Ramos (cell line): Measurements from ENCODE around the gene PIGW.

Experiments
- in situ Hi-C: fragments of 300-500 bp; cut with MboI; formaldehyde crosslinking; loops from one replicate; pipeline ENCODE4 v1.14.3; 2022; ENCODE audit warnings: low sequenced_read_pairs; ENCODE audit not compliant: unreplicated experiment

PIGW gene

GRCh38 chr17:36534840-36535668 lies at the start of gene PIGW, which contains the start of gene MYO19:
Gene PIGW (plus strand): TSS chr17:36534987. CDS start chr17:36537102, 2,115 bp downstream.
Gene MYO19 (minus strand): TSS chr17:36534868. CDS start chr17:36532538, 2,330 bp downstream.
- in situ Hi-C loops: no loop called here

GRCh38 chr17:36485027-36485426 lies 49.8 kb upstream of the PIGW start:
- in situ Hi-C loops: loop anchor here (10.0 kb wide), 1 partner anchor 510 kb away; no protein-coding TSS in a partner anchor

GRCh38 chr17:36485805-36486203 lies 49.0 kb upstream of the PIGW start:
- in situ Hi-C loops: loop anchor here (10.0 kb wide), 1 partner anchor 511 kb away; no protein-coding TSS in a partner anchor

- in situ Hi-C loops: loop anchor here (10.0 kb wide), 1 partner anchor 512 kb away; no protein-coding TSS in a partner anchor
These were observed 48.3 kb upstream of the PIGW start, which contains the start of gene ZNHIT3 for GRCh38 chr17:36486204-36487194. Gene ZNHIT3 (plus strand): TSS chr17:36486681. CDS start chr17:36486700, 19 bp downstream.

- in situ Hi-C loops: no loop called here
These were observed 40.8 kb upstream of the PIGW start for GRCh38 chr17:36493956-36494355.

GRCh38 chr17:36494674-36495073 lies 40.1 kb upstream of the PIGW start:
- in situ Hi-C loops: no loop called here

- in situ Hi-C loops: no loop called here
These were observed 39.7 kb upstream of the PIGW start for GRCh38 chr17:36495076-36495578.

- in situ Hi-C loops: no loop called here
These were observed 38.6 kb upstream of the PIGW start for GRCh38 chr17:36496018-36496789.

GRCh38 chr17:36498155-36498554 lies 36.6 kb upstream of the PIGW start:
- in situ Hi-C loops: no loop called here

GRCh38 chr17:36498560-36499300 lies 36.1 kb upstream of the PIGW start:
- in situ Hi-C loops: no loop called here

- in situ Hi-C loops: no loop called here
These were observed 34.0 kb upstream of the PIGW start for GRCh38 chr17:36500745-36501225.

GRCh38 chr17:36501351-36501750 lies 33.4 kb upstream of the PIGW start:
- in situ Hi-C loops: no loop called here

GRCh38 chr17:36501963-36502362 lies 32.8 kb upstream of the PIGW start:
- in situ Hi-C loops: no loop called here

GRCh38 chr17:36503456-36504155 lies 31.2 kb upstream of the PIGW start:
- in situ Hi-C loops: no loop called here

GRCh38 chr17:36504156-36504545 lies 30.6 kb upstream of the PIGW start:
- in situ Hi-C loops: no loop called here

- in situ Hi-C loops: no loop called here
These were observed 29.6 kb upstream of the PIGW start for GRCh38 chr17:36505171-36505570.

GRCh38 chr17:36506249-36506826 lies 28.4 kb upstream of the PIGW start:
- in situ Hi-C loops: no loop called here

GRCh38 chr17:36506831-36507230 lies 28.0 kb upstream of the PIGW start:
- in situ Hi-C loops: no loop called here
